Measurements from ENCODE around the gene AGTR1. TPM values are rescaled to one million over a fixed set of nuclear protein-coding genes. Genes with fewer than 3 reads are reported as not detected.
A peak's percentile ranks its signal among the peaks of the same experiment; 100 is the strongest.
"Not testable (repeated sequence)": the region's sequence is repeated elsewhere in the genome, so short reads cannot be mapped to it uniquely, and the experiment has no call there.

The AGTR1 gene
- total RNA-seq, 1 donor from 2014 or later: not detected

- DNase-seq (ENCODE audit: low read depth in 2 of 2): no peak
Measured at GRCh38 chr3:148758303-148758884, 60.7 kb downstream of the AGTR1 start.

- no peak for DNase-seq (ENCODE audit: low read depth in 2 of 2)
Measured at GRCh38 chr3:148759430-148759829, 61.7 kb downstream of the AGTR1 start.

GRCh38 chr3:148763156-148763680 is 65.5 kb downstream of the AGTR1 start:
- no peak for DNase-seq (ENCODE audit: low read depth in 2 of 2)

DNA sequence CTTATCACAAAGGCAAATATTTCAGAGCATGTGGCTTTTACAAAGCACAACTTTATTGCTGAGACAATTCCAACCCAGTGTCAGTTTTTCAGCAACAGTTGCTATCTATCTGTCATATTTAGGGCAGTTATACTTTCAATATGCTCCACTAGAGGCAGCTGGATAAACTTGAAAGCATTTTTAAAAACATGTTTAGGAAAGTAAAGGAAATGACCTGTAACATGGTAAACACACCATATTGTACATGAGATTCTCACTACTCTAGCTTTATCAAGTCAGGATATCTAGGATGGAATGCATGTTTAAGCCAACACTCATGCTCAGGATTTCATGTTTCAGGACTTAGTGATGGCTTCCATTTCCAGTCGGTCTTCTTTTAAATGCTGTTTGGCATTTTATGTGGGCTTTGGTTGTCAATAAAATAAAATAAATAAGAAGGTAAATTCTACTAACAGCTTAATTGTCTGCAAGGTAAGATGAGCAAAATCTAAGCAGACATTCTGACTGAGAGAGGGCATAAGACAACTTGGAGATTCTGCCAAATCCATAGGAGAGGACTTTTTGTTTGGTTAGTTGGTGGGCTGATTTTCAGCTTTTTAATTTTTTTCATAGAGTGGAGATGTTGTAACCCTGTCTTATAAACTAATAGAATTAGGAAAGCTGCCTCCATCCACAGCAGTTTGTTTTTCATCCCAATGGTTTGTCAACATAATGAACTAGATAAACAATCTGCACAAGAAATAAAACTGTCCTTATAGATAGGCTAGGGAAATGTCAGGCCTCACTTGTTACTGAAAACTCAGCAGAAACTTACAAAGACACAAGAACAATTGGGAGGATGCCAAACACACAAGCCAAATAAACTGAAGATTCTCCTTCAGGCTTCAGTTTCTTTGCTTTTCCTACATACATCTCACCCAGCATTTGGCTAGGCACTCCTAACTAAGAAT is 66.6 kb downstream of the AGTR1 start:
- no peak for DNase-seq (ENCODE audit: low read depth in 2 of 2)

GRCh38 chr3:148772361-148772760 is 74.7 kb downstream of the AGTR1 start:
- DNase-seq (ENCODE audit: low read depth in 2 of 2): no peak

GRCh38 chr3:148772835-148773234 is 75.1 kb downstream of the AGTR1 start:
- DNase-seq (ENCODE audit: low read depth in 2 of 2): no peak

DNA sequence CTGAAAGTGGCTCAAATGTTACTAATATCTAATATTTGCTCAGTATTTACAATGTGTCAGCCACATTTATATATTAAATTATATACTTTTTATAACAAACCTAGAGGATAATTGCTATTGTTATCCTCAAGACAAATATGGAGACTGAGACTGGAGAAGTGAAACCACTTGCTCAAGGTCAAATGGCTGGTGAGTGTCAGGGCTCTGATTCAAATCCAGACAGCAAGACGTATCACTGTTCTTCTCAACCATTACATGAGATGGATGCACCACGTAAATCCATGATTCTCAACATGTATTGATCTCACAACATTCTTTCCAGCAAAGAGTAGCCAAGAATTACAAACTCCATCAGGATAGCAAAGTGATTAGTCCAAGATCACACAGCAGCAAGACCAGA is 76.1 kb downstream of the AGTR1 start:
- DNase-seq (ENCODE audit: low read depth in 2 of 2): no peak

DNA sequence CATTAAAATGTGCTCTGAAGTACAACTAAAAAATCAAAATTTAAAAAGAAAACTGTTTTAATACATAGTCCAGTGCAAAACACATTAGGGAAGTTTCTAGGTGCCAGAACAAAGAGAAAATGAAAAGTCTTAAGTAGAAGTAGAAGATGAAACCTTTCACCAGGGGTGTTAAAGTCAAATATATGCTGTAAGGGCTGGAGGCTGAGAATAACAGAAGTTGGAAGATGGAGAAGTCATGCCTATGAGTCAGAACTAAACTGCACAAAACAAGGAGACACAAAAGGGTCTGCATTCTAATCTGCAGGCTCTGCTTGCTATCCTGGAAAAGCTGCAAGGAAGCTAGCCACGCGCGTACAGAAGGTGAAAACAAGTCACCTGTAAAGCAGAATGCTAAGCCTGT is 81.2 kb downstream of the AGTR1 start:
- DNase-seq (ENCODE audit: low read depth in 2 of 2): no peak

DNA sequence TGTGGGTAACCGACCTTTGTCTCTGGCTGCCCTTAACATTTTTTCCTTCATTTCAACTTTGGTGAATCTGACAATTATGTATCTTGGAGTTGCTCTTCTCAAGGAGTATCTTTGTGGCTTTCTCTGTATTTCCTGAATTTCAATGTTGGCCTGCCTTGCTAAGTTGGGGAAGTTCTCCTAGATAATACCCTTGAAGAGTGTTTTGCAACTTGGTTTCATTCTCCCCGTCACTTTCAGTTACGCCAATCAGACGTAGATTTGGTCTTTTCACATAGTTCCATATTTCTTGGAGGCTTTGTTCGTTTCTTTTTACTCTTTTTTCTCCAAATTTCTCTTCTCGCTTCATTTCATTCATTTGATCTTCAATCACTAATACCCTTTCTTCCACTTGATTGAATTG is 87.3 kb downstream of the AGTR1 start:
- not testable (repeated sequence) for DNase-seq (ENCODE audit: low read depth in 2 of 2)

- not testable (repeated sequence) for DNase-seq (ENCODE audit: low read depth in 2 of 2)
Measured at GRCh38 chr3:148786159-148786558, 88.5 kb downstream of the AGTR1 start.

GRCh38 chr3:148789146-148789545 is 91.4 kb downstream of the AGTR1 start:
- peak in 1 of 2 donors; percentile 3 for DNase-seq (ENCODE audit: low read depth in 2 of 2)

DNA sequence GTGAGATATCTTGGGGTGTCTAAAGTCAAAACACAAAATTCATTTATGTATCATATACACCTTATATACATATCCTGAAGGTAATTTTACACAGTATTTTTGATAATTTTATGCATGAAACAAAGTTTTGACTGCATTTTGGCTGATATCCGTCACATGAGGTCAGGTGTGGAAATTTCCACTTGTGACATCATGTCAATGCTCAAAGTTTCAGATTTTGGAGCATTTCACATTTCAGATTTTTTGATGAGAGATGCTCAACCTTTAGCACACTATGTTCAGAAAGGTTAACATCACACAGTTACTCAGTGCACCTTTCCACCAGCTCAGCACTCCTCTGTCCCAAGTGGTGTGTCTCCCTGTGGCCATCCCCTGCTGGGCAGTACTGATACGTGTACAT is 92.2 kb downstream of the AGTR1 start:
- DNase-seq (ENCODE audit: low read depth in 2 of 2): no peak

DNA sequence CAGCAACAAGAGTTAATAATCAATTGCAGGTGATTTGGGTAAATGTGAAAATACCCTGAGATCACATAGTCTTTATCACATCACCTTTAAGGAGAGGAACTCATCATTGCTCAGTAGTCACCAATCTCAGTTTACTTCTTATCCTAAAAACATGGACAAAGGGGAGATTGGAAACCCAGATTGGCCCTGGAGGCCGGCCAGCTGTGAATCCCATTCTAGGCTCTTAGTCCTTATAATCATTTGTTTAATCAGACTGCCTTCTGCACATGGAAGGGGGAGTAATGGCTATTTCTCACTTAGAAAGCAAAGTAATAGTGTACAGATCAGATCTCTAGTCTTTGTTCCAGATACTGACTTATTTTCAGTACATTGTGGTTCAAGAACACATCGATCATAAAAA is 92.7 kb downstream of the AGTR1 start:
- no peak for DNase-seq (ENCODE audit: low read depth in 2 of 2)

DNA sequence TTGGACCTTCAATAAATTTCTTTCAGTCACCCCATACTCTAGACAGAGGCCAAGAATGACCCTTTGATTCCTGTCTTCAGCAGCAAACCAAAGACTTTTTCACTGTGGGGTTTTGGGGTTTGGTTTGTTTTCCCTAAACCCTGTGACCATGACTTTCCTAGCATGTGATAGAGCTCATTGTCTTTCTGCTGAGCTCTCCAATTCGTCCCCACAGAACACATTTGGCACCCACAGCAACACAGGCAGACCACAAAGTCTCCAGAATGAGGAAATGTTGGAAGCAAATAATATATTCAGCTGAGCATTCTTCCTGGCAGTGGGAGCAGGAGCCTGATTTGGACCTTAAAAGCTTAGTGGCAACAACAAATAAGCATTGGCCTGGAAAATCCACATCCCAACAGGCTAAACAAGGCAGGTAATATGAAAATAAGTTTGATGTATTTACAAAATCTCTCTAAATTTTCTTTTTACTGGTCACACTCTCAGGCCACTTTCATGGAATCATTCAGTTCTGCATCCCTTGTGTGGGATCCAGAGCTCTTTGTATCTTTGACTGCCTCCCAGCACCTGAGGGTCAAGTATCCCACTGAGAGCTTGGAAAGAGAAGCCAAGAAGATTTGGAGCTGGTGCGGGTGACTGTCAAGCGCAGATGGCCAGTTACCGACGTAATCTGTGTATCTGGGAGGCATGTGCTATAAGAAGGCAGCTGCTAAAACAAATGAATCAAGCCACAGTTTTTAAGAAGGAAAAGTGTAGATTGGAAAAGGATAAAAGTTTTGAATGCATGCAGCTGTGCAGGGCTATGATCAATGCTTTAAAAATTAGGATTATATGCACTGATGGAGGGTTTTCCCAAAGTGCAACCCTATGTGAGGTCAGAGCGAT is 93.4 kb downstream of the AGTR1 start:
- DNase-seq (ENCODE audit: low read depth in 2 of 2): no peak

DNA sequence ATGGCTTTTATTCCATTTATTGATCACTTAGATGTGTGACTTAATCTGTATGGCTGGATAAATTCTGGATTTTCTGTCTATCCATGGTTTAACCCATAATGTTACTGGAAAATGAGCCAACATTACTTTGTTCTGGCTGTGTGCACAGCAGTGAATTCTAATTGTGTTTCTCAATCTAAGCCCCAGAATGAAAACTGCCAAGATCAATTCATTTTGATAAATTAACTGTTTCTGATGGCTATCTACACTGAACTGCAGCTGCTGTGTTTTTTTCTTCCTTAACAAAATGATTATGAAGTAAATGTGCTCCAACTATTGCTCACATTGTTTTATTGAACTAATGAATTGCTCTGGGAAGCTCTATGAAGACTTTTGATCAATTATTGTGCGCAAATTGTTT is 94.2 kb downstream of the AGTR1 start:
- no peak for DNase-seq (ENCODE audit: low read depth in 2 of 2)

DNA sequence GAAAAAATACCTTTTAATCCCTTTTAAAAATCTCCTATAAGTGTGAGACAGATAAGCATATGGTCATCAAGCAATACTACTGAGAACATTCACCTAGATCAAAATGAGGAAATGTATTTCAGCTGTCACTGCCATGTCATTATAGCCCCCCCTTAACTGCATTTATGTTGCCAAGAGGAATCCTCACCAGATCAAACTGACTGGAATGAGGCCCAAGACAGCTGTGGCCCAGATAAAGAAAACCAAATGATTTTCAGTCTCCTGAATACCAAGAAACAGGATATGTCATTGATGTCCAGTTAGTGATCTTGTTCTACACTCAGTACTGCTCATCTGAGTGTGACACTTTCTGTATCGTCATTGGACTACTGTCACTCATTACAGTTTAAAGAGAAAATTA is 94.8 kb downstream of the AGTR1 start:
- DNase-seq (ENCODE audit: low read depth in 2 of 2): no peak

Other genes with a start within 250 kb of the AGTR1 start
- gene CPB1, start 129.9 kb downstream of the AGTR1 start, total RNA-seq: not detected in 2 replicates
- 0.51 TPM in 1 of 2 replicates, not detected in the other for gene CPA3, start 167.4 kb downstream of the AGTR1 start, total RNA-seq